Activated T-helper 9 cell treated with anti-CD3 and anti-CD28 coated beads, Interleukin-2, amount 50 U/mL, for 16 hours (primary cell): ENCODE measurements around the gene AKAP6.
"Not testable (repeated sequence)": the region's sequence is repeated elsewhere in the genome, so short reads cannot be mapped to it uniquely, and the experiment has no call there.

Experiments
- DNase-seq: peaks from one replicate; pipeline ENCODE4 v3.0.0-alpha.2; 2020; ENCODE audit warnings: low read depth

The AKAP6 gene

GRCh38 chr14:32583427-32583826 is 254.3 kb downstream of the AKAP6 start:
- not testable (repeated sequence) for DNase-seq

- no peak for DNase-seq
These were observed 255.0 kb downstream of the AKAP6 start for GRCh38 chr14:32584079-32584478.

- no peak for DNase-seq
These were observed 258.4 kb downstream of the AKAP6 start for GRCh38 chr14:32587461-32587860.

- DNase-seq: no peak
These were observed 259.6 kb downstream of the AKAP6 start for GRCh38 chr14:32588448-32589320.

- DNase-seq: no peak
These were observed 261.1 kb downstream of the AKAP6 start for GRCh38 chr14:32590157-32590556.

- no peak for DNase-seq
These were observed 264.3 kb downstream of the AKAP6 start for GRCh38 chr14:32593290-32593942.

- no peak for DNase-seq
These were observed 265.7 kb downstream of the AKAP6 start for GRCh38 chr14:32594766-32595165.

- no peak for DNase-seq
These were observed 266.4 kb downstream of the AKAP6 start for GRCh38 chr14:32595497-32595896.

- DNase-seq: no peak
These were observed 267.3 kb downstream of the AKAP6 start for GRCh38 chr14:32596390-32596789.

- DNase-seq: no peak
These were observed 268.7 kb downstream of the AKAP6 start for GRCh38 chr14:32597771-32598170.

GRCh38 chr14:32601069-32601468 is 272.0 kb downstream of the AKAP6 start:
- DNase-seq: no peak

- DNase-seq: no peak
These were observed 272.8 kb downstream of the AKAP6 start for GRCh38 chr14:32601906-32602305.

- DNase-seq: no peak
These were observed 273.6 kb downstream of the AKAP6 start for GRCh38 chr14:32602699-32603098.

GRCh38 chr14:32603992-32604565 is 275.0 kb downstream of the AKAP6 start:
- DNase-seq: no peak

GRCh38 chr14:32606301-32606700 is 277.2 kb downstream of the AKAP6 start:
- no peak for DNase-seq

- DNase-seq: no peak
These were observed 278.3 kb downstream of the AKAP6 start for GRCh38 chr14:32607399-32607798.

GRCh38 chr14:32608857-32609256 is 279.8 kb downstream of the AKAP6 start:
- DNase-seq: no peak

GRCh38 chr14:32609388-32609787 is 280.3 kb downstream of the AKAP6 start:
- no peak for DNase-seq

GRCh38 chr14:32611752-32612151 is 282.7 kb downstream of the AKAP6 start:
- DNase-seq: no peak

- DNase-seq: no peak
These were observed 289.9 kb downstream of the AKAP6 start for GRCh38 chr14:32618991-32619390.

- DNase-seq: no peak
These were observed 291.2 kb downstream of the AKAP6 start for GRCh38 chr14:32620303-32620702.

GRCh38 chr14:32620724-32621123 is 291.6 kb downstream of the AKAP6 start:
- DNase-seq: no peak

GRCh38 chr14:32621585-32621984 is 292.5 kb downstream of the AKAP6 start:
- no peak for DNase-seq
